ENCODE data around the gene FXR2. TPM values are rescaled to one million over a fixed set of nuclear protein-coding genes. Genes with fewer than 3 reads are reported as not detected.
"Not testable (repeated sequence)": the region's sequence is repeated elsewhere in the genome, so short reads cannot be mapped to it uniquely, and the experiment has no call there.

The FXR2 gene
- total and polyA plus RNA-seq, 7 donors = 88.2 to 164 (median 110) TPM

GRCh38 chr17:7647018-7647417, 32.3 kb upstream of the FXR2 start:
- no peak for TF ChIP-seq CTCF (IDR thresholded peaks at IDR 0.05)
- DNase-seq = no peak
- no peak for ATAC-seq
- H3K4me3 ChIP-seq = no peak overlapping the region
- WGBS, 3 donors = 67 to 76% (median 70%) methylated on average over 4 of the region's 4 CpGs
- no peak overlapping the region for H3K27ac ChIP-seq
- no peaks in the 10 kb centered on the region for H3K36me3 ChIP-seq (ENCODE audit: insufficient read depth in 1 of 2, low read depth in 1 of 2)
- no peaks in the 10 kb centered on the region for H3K9me3 ChIP-seq
- intact Hi-C loops (cut with DNase I) = no loop called here
- H3K4me1 ChIP-seq = peaks cover 14% of the 10 kb centered on the region
- peaks cover 0 to 53% (median 5%) of the 10 kb centered on the region in 3 donors for H3K27me3 ChIP-seq (ENCODE audit: insufficient read depth in 3 of 3, low read length in 2 of 3)

GRCh38 chr17:7646457-7646856, 31.8 kb upstream of the FXR2 start:
- Histone ChIP-seq H3K9me3 (no peaks in the 10 kb centered on the region), H3K4me3 (no peak overlapping the region), H3K27ac (no peak overlapping the region), H3K4me1 (peaks cover 11% of the 10 kb centered on the region), H3K36me3 (ENCODE audit: insufficient read depth in 1 of 2, low read depth in 1 of 2) (no peaks in the 10 kb centered on the region), H3K27me3 (ENCODE audit: insufficient read depth in 3 of 3, low read length in 2 of 3) (peaks cover 0 to 47% (median 3%) of the 10 kb centered on the region in 3 donors)
- DNase-seq (no peak), ATAC-seq (no peak)
- intact Hi-C loops (cut with DNase I) = no loop called here
- TF ChIP-seq CTCF (IDR thresholded peaks at IDR 0.05) = no peak
- WGBS, 3 donors = 64 to 81% (median 77%) methylated on average over 9 of the region's 9 CpGs

GRCh38 chr17:7644775-7645174, 30.1 kb upstream of the FXR2 start:
- no peak for TF ChIP-seq CTCF (IDR thresholded peaks at IDR 0.05)
- Histone ChIP-seq H3K27ac (no peak overlapping the region), H3K4me3 (no peak overlapping the region), H3K27me3 (ENCODE audit: insufficient read depth in 3 of 3, low read length in 2 of 3) (peaks cover 0 to 30% (median 0%) of the 10 kb centered on the region in 3 donors), H3K4me1 (no peaks in the 10 kb centered on the region), H3K36me3 (ENCODE audit: insufficient read depth in 1 of 2, low read depth in 1 of 2) (no peaks in the 10 kb centered on the region), H3K9me3 (no peaks in the 10 kb centered on the region)
- 86 to 92% (median 91%) methylated on average over 4 of the region's 4 CpGs for WGBS, 3 donors
- no peak for DNase-seq
- ATAC-seq = no peak
- intact Hi-C loops (cut with DNase I) = no loop called here

- H3K9me3 ChIP-seq = not testable (repeated sequence)
These were observed 26.9 kb upstream of the FXR2 start for GRCh38 chr17:7641635-7642034.

GRCh38 chr17:7640783-7641182, 26.1 kb upstream of the FXR2 start:
- DNase-seq = no peak
- Histone ChIP-seq H3K27ac (no peak overlapping the region), H3K27me3 (ENCODE audit: insufficient read depth in 3 of 3, low read length in 2 of 3) (no peaks in the 10 kb centered on the region), H3K36me3 (ENCODE audit: insufficient read depth in 1 of 2, low read depth in 1 of 2) (no peaks in the 10 kb centered on the region), H3K4me1 (no peaks in the 10 kb centered on the region), H3K9me3 (no peaks in the 10 kb centered on the region), H3K4me3 (no peak overlapping the region)
- intact Hi-C loops (cut with DNase I) = no loop called here
- no peak for TF ChIP-seq CTCF (IDR thresholded peaks at IDR 0.05)
- no peak for ATAC-seq
- WGBS, 3 donors = 90 to 92% (median 90%) methylated on average over 24 to 26 of the region's 26 CpGs

More at GRCh38 chr17:7641635-7642034, 26.9 kb upstream of the FXR2 start:
- ATAC-seq; H3K4me3 ChIP-seq; H3K4me1 ChIP-seq; DNase-seq; H3K36me3 ChIP-seq (ENCODE audit: insufficient read depth in 1 of 2, low read depth in 1 of 2); intact Hi-C loops (cut with DNase I); H3K27ac ChIP-seq; H3K27me3 ChIP-seq (ENCODE audit: insufficient read depth in 3 of 3, low read length in 2 of 3): not testable (repeated sequence)
- WGBS, 3 donors = 46 to 53% (median 51%) methylated on average over 6 to 7 of the region's 7 CpGs

Data from psoas muscle (tissue), 8 donors.